Testis (tissue), 3 donors: ENCODE data around the gene DRC7. TPM values are rescaled to one million over a fixed set of nuclear protein-coding genes. Genes with fewer than 3 reads are reported as not detected.
"Not testable (repeated sequence)": the region's sequence is repeated elsewhere in the genome, so short reads cannot be mapped to it uniquely, and the experiment has no call there.

Experiments used
- DNase-seq: peaks from one replicate; pipeline ENCODE4 v3.0.0-alpha.2; 2019
- H3K27ac ChIP-seq, 2 donors: fragments of 200-600 bp; sonication (generic); one replicate each; pipeline ENCODE4 v1.5.1; 2019
- H3K27me3 ChIP-seq: fragments of 200-600 bp; sonication (generic); one replicate; pipeline ENCODE4 v1.5.1; 2019
- H3K36me3 ChIP-seq: fragments of 200-600 bp; sonication (generic); one replicate; pipeline ENCODE4 v1.5.1; 2017; ENCODE audit warnings: low read depth; ENCODE audit errors: missing control alignments
- H3K4me1 ChIP-seq: fragments of 200-600 bp; sonication (generic); one replicate; pipeline ENCODE4 v1.5.1; 2019
- H3K4me3 ChIP-seq, 2 donors: fragments of 200-600 bp; sonication (generic); one replicate each; pipeline ENCODE4 v1.5.1; 2017 to 2019
- H3K9me3 ChIP-seq: fragments of 200-600 bp; sonication (generic); one replicate; pipeline ENCODE4 v1.5.1; 2017
- CTCF ChIP-seq, 3 experiments: fragments of 450-650 bp in 2 of 3; fragments of 200-600 bp in 1 of 3; sonication (generic) in 1 of 3; IDR thresholded peaks; one replicate each; pipeline ENCODE4 v1.5.1; 2016 to 2019; ENCODE audit warnings: antibody characterized with exemption in 3 of 3, mild to moderate bottlenecking in 2 of 3, moderate library complexity in 1 of 3
- POLR2A ChIP-seq: fragments of 450-650 bp; IDR thresholded peaks from one replicate; pipeline ENCODE4 v1.6.1; 2017; ENCODE audit warnings: antibody characterized with exemption, mild to moderate bottlenecking, moderate library complexity
- WGBS, 2 donors: methylation state at CpG; one replicate each; pipeline ENCODE4 v1.1.5; 2018; 5-methylcytosine and 5-hydroxymethylcytosine counted together
- intact Hi-C: fragments of 100-400 bp; cut with DNase I; formaldehyde crosslinking; loops from one replicate; pipeline ENCODE4 v1.15.1; 2023; ENCODE audit warnings: low total_unique reads
- polyA plus RNA-seq: library from polyadenylated mRNA; stranded (reverse); fragments of 350-450 nt; fragmentation: Illumina TruSeq; extraction: RNeasy Lipid Tissue Mini Kit (QIAGEN cat#74804); gene quantifications from one replicate; pipeline ENCODE4 v1.2.3, GENCODE V29; 2014; ENCODE audit warnings: low read depth, low replicate concordance; ENCODE audit not compliant: insufficient read depth
- total RNA-seq, 2 donors: library from RNA; depleted of rRNA; stranded (reverse); fragments of >200 nt; gene quantifications; one replicate each; pipeline ENCODE4 v1.2.3, GENCODE V29; 2016

DRC7 gene
- total and polyA plus RNA-seq, 3 donors from 2014 or later = 35.4 to 199 (median 62.7) TPM

- TF ChIP-seq CTCF (IDR thresholded peaks at IDR 0.05) = no peak
- TF ChIP-seq POLR2A = no peak
- intact Hi-C loops = no loop called here
- no peak for DNase-seq
- Histone ChIP-seq H3K9me3 (no peaks in the 10 kb centered on the region), H3K4me3 (no peak overlapping the region), H3K36me3 (no peaks in the 10 kb centered on the region), H3K27me3 (no peaks in the 10 kb centered on the region), H3K27ac (no peak overlapping the region), H3K4me1 (no peaks in the 10 kb centered on the region)
- WGBS, 2 donors = 88 to 90% methylated on average over 3 of the region's 3 CpGs
These were observed 15.1 kb downstream of the DRC7 start for GRCh38 chr16:57709663-57710062.

- Histone ChIP-seq H3K9me3 (no peaks in the 10 kb centered on the region), H3K4me1 (no peaks in the 10 kb centered on the region), H3K4me3 (no peak overlapping the region), H3K27me3 (no peaks in the 10 kb centered on the region), H3K27ac (no peak overlapping the region), H3K36me3 (no peaks in the 10 kb centered on the region)
- DNase-seq = no peak
- TF ChIP-seq POLR2A (no peak), CTCF (IDR thresholded peaks at IDR 0.05) (no peak)
- intact Hi-C loops = no loop called here
- WGBS, 2 donors = 78 to 89% methylated on average over 5 of the region's 5 CpGs
These were observed 16.7 kb downstream of the DRC7 start for GRCh38 chr16:57711346-57711745.

- no peak overlapping the region for H3K27ac ChIP-seq
- no peak for DNase-seq
- intact Hi-C loops = no loop called here
- no peaks in the 10 kb centered on the region for H3K9me3 ChIP-seq
- no peak for TF ChIP-seq POLR2A
- TF ChIP-seq CTCF (IDR thresholded peaks at IDR 0.05) = no peak
- no peaks in the 10 kb centered on the region for H3K36me3 ChIP-seq
- no peak overlapping the region for H3K4me3 ChIP-seq
- 89 to 96% methylated on average over 3 of the region's 3 CpGs for WGBS, 2 donors
- no peaks in the 10 kb centered on the region for H3K27me3 ChIP-seq
- no peaks in the 10 kb centered on the region for H3K4me1 ChIP-seq
These were observed 17.4 kb downstream of the DRC7 start for GRCh38 chr16:57711993-57712392.

GRCh38 chr16:57712569-57712968, 18.0 kb downstream of the DRC7 start:
- DNase-seq, H3K4me1 ChIP-seq, H3K27me3 ChIP-seq, H3K4me3 ChIP-seq, intact Hi-C loops, H3K27ac ChIP-seq, H3K9me3 ChIP-seq, H3K36me3 ChIP-seq: not testable (repeated sequence)
- WGBS, 2 donors = 78 to 83% methylated on average over 6 of the region's 6 CpGs

- TF ChIP-seq POLR2A (no peak), CTCF (IDR thresholded peaks at IDR 0.05) (no peak)
- H3K4me1 ChIP-seq = no peaks in the 10 kb centered on the region
- H3K4me3 ChIP-seq = no peak overlapping the region
- 92 to 94% methylated on average over 7 to 8 of the region's 8 CpGs for WGBS, 2 donors
- no peaks in the 10 kb centered on the region for H3K27me3 ChIP-seq
- no peaks in the 10 kb centered on the region for H3K36me3 ChIP-seq
- no peaks in the 10 kb centered on the region for H3K9me3 ChIP-seq
- DNase-seq = no peak
- intact Hi-C loops = no loop called here
- no peak overlapping the region for H3K27ac ChIP-seq
These were observed 19.0 kb downstream of the DRC7 start for GRCh38 chr16:57713596-57713995.
